SK-N-SH (cell line): ENCODE measurements around the gene ARHGEF40. TPM values are rescaled to one million over a fixed set of nuclear protein-coding genes. Genes with fewer than 3 reads are reported as not detected.

Experiments
- CTCF ChIA-PET: fragments of 300-600, 350-600 bp; formaldehyde crosslinking; extraction: SDS; loops from one replicate; lab custom pipeline; 2021; lab: Yijun Ruan, JAX
- POLR2A ChIA-PET: fragments of 350-600 bp; sonication (Branson Sonifier 250); formaldehyde crosslinking; extraction: SDS; loops from one replicate; lab custom pipeline; 2020; ENCODE audit warnings: antibody characterized with exemption, inconsistent platforms; lab: Yijun Ruan, JAX
- DNase-seq: peaks from one replicate; pipeline ENCODE4 v3.0.0; 2012
- H2AFZ ChIP-seq: fragments of 200-600 bp; sonication (generic); 2 replicates; pipeline ENCODE4 v1.8.1; 2016; ENCODE audit warnings: antibody characterized with exemption, mild to moderate bottlenecking, low read depth
- H3F3A ChIP-seq: fragments of 200-600 bp; sonication (generic); replicated peaks from 2 replicates; pipeline ENCODE3; 2016; ENCODE audit warnings: antibody characterized with exemption, mild to moderate bottlenecking; ENCODE audit not compliant: insufficient read depth
- H3K27ac ChIP-seq, 2 experiments: fragments of 200-500 bp in 1 of 2; fragments of 200-600 bp in 1 of 2; sonication (Bioruptor generic) in 1 of 2; sonication (generic), shearing (Covaris generic) in 1 of 2; 2 replicates each; pipeline versions ENCODE4 v1.5.1 to v1.6.1; 2014 to 2016; ENCODE audit warnings: low read depth in 2 of 2, inconsistent platforms in 1 of 2, low read length in 1 of 2, mild to moderate bottlenecking in 1 of 2, mixed read lengths in 1 of 2
- H3K27me3 ChIP-seq: fragments of 200-600 bp; sonication (generic), shearing (Covaris generic); 2 replicates; pipeline ENCODE4 v1.6.1; 2016; ENCODE audit warnings: mixed run types; ENCODE audit not compliant: insufficient read depth
- H3K36me3 ChIP-seq, 2 experiments: fragments of 200-500 bp in 1 of 2; fragments of 200-600 bp in 1 of 2; sonication (Bioruptor generic) in 1 of 2; sonication (generic) in 1 of 2; replicated peaks in 1 of 2; 2 replicates each; pipeline versions ENCODE3 to v1.5.1; 2014 to 2016; ENCODE audit warnings: low read length in 1 of 2, mild to moderate bottlenecking in 1 of 2; ENCODE audit not compliant: insufficient read depth in 2 of 2, control insufficient read depth in 1 of 2
- H3K4me1 ChIP-seq, 2 experiments: fragments of 200-500 bp in 1 of 2; fragments of 200-600 bp in 1 of 2; sonication (Bioruptor generic) in 1 of 2; sonication (generic), shearing (Covaris generic) in 1 of 2; 2 replicates each; pipeline versions ENCODE4 v1.5.1 to v1.6.1; 2014 to 2016; ENCODE audit warnings: low read depth in 1 of 2, low read length in 1 of 2, mixed run types in 1 of 2; ENCODE audit not compliant: insufficient read depth in 2 of 2, control insufficient read depth in 1 of 2
- H3K4me2 ChIP-seq: fragments of 200-600 bp; sonication (generic), shearing (Covaris generic); 2 replicates; pipeline ENCODE4 v1.6.1; 2017; ENCODE audit warnings: mixed run types
- H3K4me3 ChIP-seq, 2 experiments: fragments of 200-500 bp in 1 of 2; fragments of 200-600 bp in 1 of 2; sonication (Bioruptor generic) in 1 of 2; sonication (generic), shearing (Covaris generic) in 1 of 2; 2 replicates each; pipeline versions ENCODE4 v1.5.1 to v1.8.1; 2014 to 2016; ENCODE audit warnings: low read depth in 2 of 2, inconsistent platforms in 1 of 2, low read length in 1 of 2, mild to moderate bottlenecking in 1 of 2, mixed read lengths in 1 of 2, moderate library complexity in 1 of 2
- H3K79me2 ChIP-seq: fragments of 200-600 bp; sonication (generic); 2 replicates; pipeline ENCODE4 v1.8.1; 2017; ENCODE audit warnings: mild to moderate bottlenecking; ENCODE audit not compliant: insufficient read depth
- H3K9ac ChIP-seq: fragments of 200-600 bp; sonication (generic); 2 replicates; pipeline ENCODE4 v1.6.1; 2017; ENCODE audit warnings: mixed run types
- H3K9me2 ChIP-seq: fragments of 200-600 bp; sonication (generic); 2 replicates; pipeline ENCODE4 v1.6.1; 2017; ENCODE audit warnings: mixed run types
- H3K9me3 ChIP-seq: fragments of 200-600 bp; sonication (generic); 2 replicates; pipeline ENCODE4 v1.6.1; 2017; ENCODE audit warnings: mixed run types, mild to moderate bottlenecking, moderate library complexity
- H4K20me1 ChIP-seq: fragments of 200-600 bp; sonication (generic); 2 replicates; pipeline ENCODE4 v1.6.1; 2017; ENCODE audit warnings: mild to moderate bottlenecking, mixed run types; ENCODE audit not compliant: insufficient read depth
- CHD2 ChIP-seq: fragments of 150-350 bp; IDR thresholded peaks from 2 replicates; pipeline ENCODE4 v1.6.1; 2018; ENCODE audit warnings: low read length; ENCODE audit not compliant: partially characterized antibody
- FOSL2 ChIP-seq: IDR thresholded peaks from 2 replicates; pipeline ENCODE4 v1.4.0; 2012; ENCODE audit warnings: low read depth, mild to moderate bottlenecking, moderate library complexity, borderline replicate concordance
- FOXM1 ChIP-seq: IDR thresholded peaks from 2 replicates; pipeline ENCODE4 v1.4.0; 2012; ENCODE audit warnings: low read depth, mild to moderate bottlenecking
- JUND ChIP-seq: IDR thresholded peaks from 2 replicates; pipeline ENCODE4 v1.4.0; 2012
- MEF2A ChIP-seq: IDR thresholded peaks from 2 replicates; pipeline ENCODE4 v1.4.0; 2012; ENCODE audit warnings: low read depth, borderline replicate concordance
- MXI1 ChIP-seq: IDR thresholded peaks from 2 replicates; pipeline ENCODE4 v1.6.1; 2012; ENCODE audit warnings: mild to moderate bottlenecking, low read depth, low read length, improper control_type of control experiment
- NFIC ChIP-seq: IDR thresholded peaks from 2 replicates; pipeline ENCODE4 v1.4.0; 2012; ENCODE audit warnings: borderline replicate concordance
- NRF1 ChIP-seq: IDR thresholded peaks from 2 replicates; pipeline ENCODE4 v1.6.1; 2012; ENCODE audit warnings: low read depth, mild to moderate bottlenecking, low read length
- RAD21 ChIP-seq: IDR thresholded peaks from 2 replicates; pipeline ENCODE4 v1.6.1; 2012; ENCODE audit warnings: mild to moderate bottlenecking, low read length
- RCOR1 ChIP-seq: fragments of 150-350 bp; IDR thresholded peaks from 2 replicates; pipeline ENCODE4 v1.6.1; 2017; ENCODE audit warnings: antibody characterized with exemption, low read length
- RFX5 ChIP-seq: IDR thresholded peaks from 2 replicates; pipeline ENCODE4 v1.6.1; 2012; ENCODE audit warnings: mild to moderate bottlenecking, improper control_type of control experiment, low read length
- RXRA ChIP-seq: IDR thresholded peaks from 2 replicates; pipeline ENCODE4 v1.4.0; 2012; ENCODE audit warnings: low read depth, mild to moderate bottlenecking, borderline replicate concordance
- SIN3A ChIP-seq: IDR thresholded peaks from 2 replicates; pipeline ENCODE4 v1.6.1; 2012; ENCODE audit warnings: low read depth, mild to moderate bottlenecking, low read length, moderate library complexity, borderline replicate concordance
- SMC3 ChIP-seq: IDR thresholded peaks from 2 replicates; pipeline ENCODE4 v1.6.1; 2012; ENCODE audit warnings: low read depth, low read length, improper control_type of control experiment
- WGBS: methylation state at CpG from one replicate; pipeline ENCODE4 v1.1.6; 2017; ENCODE audit warnings: low lambda C conversion rate; 5-methylcytosine and 5-hydroxymethylcytosine counted together
- polyA plus RNA-seq, 3 experiments: library from polyadenylated mRNA; depleted of rRNA; stranded (reverse); fragments of >200 nt; gene quantifications; 2 replicates each; pipeline ENCODE4 v1.2.3, GENCODE V29; 2012
- TF ChIP-seq, protein P1 (sequence below): fragments of 150-350 bp; IDR thresholded peaks from 2 replicates; pipeline ENCODE4 v1.6.1; 2016; ENCODE audit warnings: mild to moderate bottlenecking, low read depth, low read length
- TF ChIP-seq, protein P2 (sequence below): IDR thresholded peaks from 2 replicates; pipeline ENCODE4 v1.4.0; 2012; ENCODE audit warnings: low read depth

ARHGEF40 gene
- polyA plus RNA-seq, 1 of the 3 experiments (the other 2 are of a cell fraction): 58.8 TPM

DNA sequence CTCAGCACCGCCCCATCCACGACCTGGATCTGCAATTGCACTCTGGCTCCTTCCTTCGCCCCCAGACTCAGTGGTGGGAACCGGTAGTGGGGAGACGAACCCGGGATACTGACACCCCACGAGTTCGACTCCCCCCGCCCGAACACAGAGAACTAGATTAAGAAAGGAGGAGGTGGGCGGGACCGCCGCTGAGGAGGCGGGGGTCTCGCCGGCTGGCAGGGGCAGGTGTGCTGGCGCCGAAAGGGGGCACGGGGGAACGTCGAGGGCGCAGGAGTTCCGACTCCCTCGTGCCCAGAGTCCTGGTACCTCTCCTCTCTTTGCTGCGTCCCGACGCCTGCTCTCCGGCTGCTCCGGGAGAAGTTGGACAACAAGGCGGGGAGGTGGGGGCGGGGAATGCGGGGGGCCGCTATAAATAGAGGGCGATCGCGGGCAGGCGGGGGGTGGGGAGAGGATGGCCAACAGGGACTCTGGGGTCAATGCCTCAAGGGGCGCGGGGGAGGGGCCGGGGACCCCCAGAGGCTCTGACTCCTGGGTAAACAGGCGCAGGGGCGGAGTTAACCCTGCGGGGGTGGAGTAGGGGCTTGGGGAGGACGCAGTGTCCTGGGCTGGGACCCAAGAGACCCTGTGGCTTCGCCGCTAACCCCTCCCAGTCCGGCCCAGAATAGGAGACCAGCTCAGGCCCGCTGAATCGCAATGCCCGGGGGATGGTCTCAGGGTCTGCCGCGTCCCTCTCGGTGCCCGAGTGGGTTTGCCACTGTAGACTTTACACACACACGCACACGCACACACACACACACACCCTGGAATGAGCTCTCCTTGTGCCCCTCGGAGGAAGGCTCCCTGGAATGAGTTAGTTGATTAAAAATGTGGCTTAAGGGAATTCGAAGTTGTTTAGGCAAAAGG is 44.5 kb upstream of the ARHGEF40 start:
- Histone ChIP-seq H3K4me1 (peaks cover 0 to 10% of the 10 kb centered on the region in 2 experiments; a peak in 1 of 4 replicates), H3K4me3 (peak overlapping the region; percentile 56 to 68), H3K9me2 (no peaks in the 10 kb centered on the region), H3F3A (no peaks in the 10 kb centered on the region), H3K9ac (peak overlapping the region; percentile 31; the same call in 1 of the 2 replicates), H4K20me1 (no peaks in the 10 kb centered on the region)
- ChIA-PET POLR2A (interaction anchor here (1.2 kb wide), 1 partner anchor 11 kb away, joined by 4 read pairs; no protein-coding TSS in a partner anchor), CTCF (interaction anchor here (0.7 to 18.2 kb wide), 10 partner anchors 8 to 489 kb away, joined by 3 to 555 read pairs (median 10); partner anchors contain the start of genes RNASE7, TMEM253 and ZNF219)
- peak; percentile 63 for DNase-seq
- TF ChIP-seq FOSL2: no peak
- no peak for TF ChIP-seq CHD2
- TF ChIP-seq, all 33 proteins: peak for 0
- Histone ChIP-seq H3K27ac (peak overlapping the region in 1 of 2 experiments; percentile 55; a peak in 1 of 4 replicates), H3K36me3 (no peaks in the 10 kb centered on the region), H3K4me2 (peak overlapping the region; percentile 89), H2AFZ (peak overlapping the region; percentile 79), H3K27me3 (peaks cover 10% of the 10 kb centered on the region; the same call in 1 of the 2 replicates), H3K9me3 (no peaks in the 10 kb centered on the region), H3K79me2 (no peaks in the 10 kb centered on the region)
- WGBS: 24% methylated on average over 37 of the region's 58 CpGs

DNA sequence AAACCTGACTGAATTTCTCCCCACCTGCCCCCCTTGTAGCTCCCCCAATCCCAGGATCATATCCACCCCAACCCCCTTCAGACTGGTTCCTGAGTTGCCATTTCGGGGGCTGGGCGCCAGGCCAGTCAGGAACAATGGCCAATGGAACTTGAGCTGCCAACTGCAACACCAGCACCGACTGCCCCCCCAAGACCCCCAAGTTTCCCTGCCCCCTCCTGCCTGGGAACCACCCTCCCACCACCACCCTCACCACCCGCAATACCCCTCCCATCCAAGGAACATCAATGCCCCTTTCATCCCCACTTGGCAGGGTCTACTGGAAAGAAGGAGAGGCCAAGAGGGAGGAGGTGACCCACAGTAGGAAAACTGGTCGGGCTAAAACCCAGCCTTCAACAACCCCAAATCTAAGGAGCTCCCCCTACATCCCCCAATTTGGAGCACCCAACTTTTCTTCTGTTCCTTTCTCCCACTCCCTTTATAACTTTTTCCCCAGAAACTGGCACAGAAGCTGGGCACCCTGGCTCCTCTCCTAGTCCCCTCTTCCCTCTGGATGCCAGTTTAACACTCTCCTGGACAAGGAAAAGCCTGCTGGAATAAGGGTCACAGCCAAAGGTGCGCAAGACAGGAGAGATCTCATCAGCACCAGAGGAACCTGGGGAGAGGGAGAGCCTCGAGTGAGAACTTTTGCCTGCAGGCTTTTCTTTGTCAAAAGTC is 43.7 kb upstream of the ARHGEF40 start:
- POLR2A ChIA-PET: interaction anchor here (1.2 kb wide), 1 partner anchor 11 kb away, joined by 4 read pairs; no protein-coding TSS in a partner anchor
- CTCF ChIA-PET: interaction anchor here (0.7 to 4.9 kb wide), 7 partner anchors 9 to 488 kb away, joined by 3 to 43 read pairs (median 4); no protein-coding TSS in a partner anchor
- Histone ChIP-seq H3K27ac (no peak overlapping the region), H3K36me3 (no peaks in the 10 kb centered on the region), H2AFZ (no peak overlapping the region), H3K4me2 (no peak overlapping the region), H4K20me1 (no peaks in the 10 kb centered on the region), H3K4me3 (no peak overlapping the region), H3K4me1 (peaks cover 0 to 10% of the 10 kb centered on the region in 2 experiments; a peak in 1 of 4 replicates), H3K9ac (no peak overlapping the region), H3F3A (no peaks in the 10 kb centered on the region), H3K27me3 (peaks cover 18% of the 10 kb centered on the region; the same call in 1 of the 2 replicates), H3K79me2 (no peaks in the 10 kb centered on the region), H3K9me3 (no peaks in the 10 kb centered on the region), H3K9me2 (no peaks in the 10 kb centered on the region)
- TF ChIP-seq RFX5 (no peak), JUND (no peak), NRF1 (no peak), MEF2A (no peak), SMC3 (no peak), NFIC (no peak), FOXM1 (no peak), SIN3A (no peak), RAD21 (no peak), RXRA (no peak), RCOR1 (no peak), CHD2 (no peak), MXI1 (no peak)
- TF ChIP-seq, protein P1, sequence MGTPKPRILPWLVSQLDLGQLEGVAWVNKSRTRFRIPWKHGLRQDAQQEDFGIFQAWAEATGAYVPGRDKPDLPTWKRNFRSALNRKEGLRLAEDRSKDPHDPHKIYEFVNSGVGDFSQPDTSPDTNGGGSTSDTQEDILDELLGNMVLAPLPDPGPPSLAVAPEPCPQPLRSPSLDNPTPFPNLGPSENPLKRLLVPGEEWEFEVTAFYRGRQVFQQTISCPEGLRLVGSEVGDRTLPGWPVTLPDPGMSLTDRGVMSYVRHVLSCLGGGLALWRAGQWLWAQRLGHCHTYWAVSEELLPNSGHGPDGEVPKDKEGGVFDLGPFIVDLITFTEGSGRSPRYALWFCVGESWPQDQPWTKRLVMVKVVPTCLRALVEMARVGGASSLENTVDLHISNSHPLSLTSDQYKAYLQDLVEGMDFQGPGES: no peak
- TF ChIP-seq, protein P2, sequence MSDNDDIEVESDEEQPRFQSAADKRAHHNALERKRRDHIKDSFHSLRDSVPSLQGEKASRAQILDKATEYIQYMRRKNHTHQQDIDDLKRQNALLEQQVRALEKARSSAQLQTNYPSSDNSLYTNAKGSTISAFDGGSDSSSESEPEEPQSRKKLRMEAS: no peak
- 84% methylated on average over 7 of the region's 7 CpGs for WGBS
- no peak for DNase-seq
